RKO (cell line): ENCODE results near the gene VPS25.
"Not testable (repeated sequence)": the region's sequence is repeated elsewhere in the genome, so short reads cannot be mapped to it uniquely, and the experiment has no call there.

Experiments used
- DNase-seq: peaks from one replicate; pipeline ENCODE4 v3.0.0-alpha.2; 2016; ENCODE audit warnings: low spot score

The VPS25 gene

DNA sequence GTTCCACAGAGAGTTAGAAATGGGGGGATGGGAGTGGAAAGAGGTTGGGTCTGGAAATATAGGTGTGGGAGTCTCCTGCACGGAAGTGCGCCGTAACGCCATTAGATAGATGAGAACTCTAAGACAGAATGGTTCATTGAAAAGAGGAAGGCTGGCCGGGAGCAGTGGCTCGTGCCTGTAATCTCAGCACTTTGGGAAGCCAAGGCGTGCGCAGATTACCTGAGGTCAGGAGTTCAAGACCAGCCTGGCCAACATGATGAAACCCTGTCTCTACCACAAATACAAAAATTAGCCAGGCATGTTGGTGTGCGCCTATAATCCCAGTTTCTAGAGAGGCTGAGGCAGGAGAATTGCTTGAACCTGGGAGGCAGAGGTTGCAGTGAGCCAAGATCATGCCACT is 5.2 kb upstream of the VPS25 start:
- not testable (repeated sequence) for DNase-seq

DNA sequence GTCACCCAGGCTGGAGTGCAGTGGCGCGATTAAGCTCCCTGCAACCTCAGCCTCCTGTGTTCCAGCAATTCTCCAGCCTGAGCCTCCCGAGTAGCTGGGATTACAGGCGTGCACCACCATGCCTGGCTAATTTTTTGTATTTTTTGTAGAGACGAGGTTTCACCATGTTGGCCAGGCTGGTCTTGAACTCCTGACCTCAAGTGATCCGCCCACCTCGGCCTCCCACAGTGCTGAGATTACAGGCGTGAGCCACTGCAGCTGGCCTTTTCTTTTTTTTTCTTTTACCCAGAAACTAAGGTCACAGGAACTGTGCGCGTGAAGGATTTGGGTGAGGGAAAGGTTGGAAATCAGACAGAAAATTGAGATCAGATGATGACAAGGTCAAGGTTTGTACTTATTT is 3.3 kb upstream of the VPS25 start:
- DNase-seq, result not testable (repeated sequence)

DNA sequence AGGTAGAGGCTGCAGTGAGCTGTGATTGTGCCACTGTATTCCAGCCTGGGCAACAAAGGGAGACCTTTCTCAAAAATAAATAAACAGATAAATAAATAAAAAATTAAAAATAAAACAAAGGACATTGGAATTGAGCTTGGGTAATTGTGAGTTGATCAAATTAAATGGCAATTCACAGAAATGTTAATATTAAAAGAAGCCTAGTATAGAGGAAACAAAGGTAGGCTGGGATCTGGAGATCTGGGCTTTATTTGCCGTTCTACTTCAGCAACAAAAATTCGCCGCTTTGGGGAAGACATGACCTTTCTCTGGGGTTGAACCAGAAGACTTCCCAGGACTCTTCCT is 332 bp upstream of the VPS25 start:
- DNase-seq, result no peak

DNA sequence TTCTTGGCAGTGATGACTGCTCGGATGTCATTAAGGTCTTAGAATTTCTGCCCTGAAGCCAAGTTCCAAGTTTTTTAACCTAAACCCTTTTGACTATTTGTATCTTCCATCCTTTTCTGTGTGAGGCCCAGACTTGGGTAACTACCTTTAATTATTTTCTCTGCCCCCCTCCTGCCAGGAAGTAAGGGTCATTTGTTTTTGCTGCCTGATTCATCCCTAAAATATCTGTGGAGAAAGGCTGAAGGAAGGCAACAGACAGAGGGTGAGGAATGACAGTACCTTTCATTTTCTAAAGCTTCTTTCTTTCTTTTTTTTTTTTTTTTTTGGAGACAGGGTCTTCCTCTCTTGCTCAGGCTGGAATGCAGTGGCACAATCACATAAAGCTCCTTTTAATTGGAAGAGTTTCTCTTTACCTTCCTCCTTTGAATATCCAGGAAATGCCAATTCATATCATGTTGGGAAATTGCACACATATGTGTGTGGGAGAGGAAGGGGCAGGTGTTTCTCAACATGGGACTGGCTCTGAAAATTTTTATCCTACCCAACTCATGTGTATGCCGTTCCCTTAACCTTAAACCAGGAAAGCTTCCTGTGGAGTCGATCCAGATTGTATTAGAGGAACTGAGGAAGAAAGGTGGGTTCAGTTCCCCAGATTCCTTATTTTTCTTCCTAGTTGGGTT is 957 bp downstream of the VPS25 start:
- DNase-seq, result peak; percentile 85

DNA sequence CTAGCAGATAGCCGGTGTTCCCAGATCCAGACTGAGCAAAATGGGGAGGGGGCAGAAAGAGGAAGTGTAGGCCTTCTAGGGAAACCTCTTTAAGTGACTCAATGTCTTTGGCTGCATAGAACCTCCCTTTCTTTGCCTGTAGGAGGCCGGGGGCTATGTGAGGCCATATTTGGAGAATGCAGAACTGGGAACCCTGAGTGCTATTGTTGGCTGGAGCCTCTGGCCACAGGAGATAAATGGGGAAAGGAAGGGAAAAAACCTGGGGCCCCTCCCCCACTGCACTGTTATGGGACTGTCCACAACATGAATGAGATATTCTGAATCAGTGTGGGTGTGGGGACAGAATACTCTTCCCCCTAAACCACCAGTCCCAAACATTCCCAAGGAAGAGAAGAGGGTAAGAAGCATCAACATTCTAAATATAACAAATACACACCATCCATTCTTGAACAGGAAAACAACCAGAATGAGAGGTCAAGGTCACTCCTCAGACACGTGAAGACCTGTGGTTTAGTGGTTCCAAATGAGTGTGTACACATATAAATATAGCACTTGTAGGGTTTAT is 2.4 kb downstream of the VPS25 start:
- no peak for DNase-seq

DNA sequence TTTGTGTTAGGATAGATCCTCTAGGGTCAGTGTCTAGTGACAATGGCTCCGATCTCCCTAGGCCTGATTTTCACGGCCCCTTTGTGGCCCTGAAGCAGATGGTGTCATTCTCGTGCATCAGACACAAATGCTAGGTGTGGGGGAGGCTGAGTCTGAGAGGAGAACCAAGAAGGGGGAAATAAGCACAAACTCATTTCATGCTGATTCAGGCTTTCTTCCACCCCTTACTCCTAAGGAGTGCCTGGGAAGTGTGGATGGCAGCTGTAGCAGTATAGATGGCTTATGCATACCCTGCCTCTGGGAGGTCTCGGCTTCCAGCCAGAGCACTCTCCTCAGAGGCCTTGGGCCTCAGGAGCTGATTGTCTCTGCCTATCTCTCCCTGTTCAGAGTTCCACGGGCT is 5.3 kb downstream of the VPS25 start:
- no peak for DNase-seq

DNA sequence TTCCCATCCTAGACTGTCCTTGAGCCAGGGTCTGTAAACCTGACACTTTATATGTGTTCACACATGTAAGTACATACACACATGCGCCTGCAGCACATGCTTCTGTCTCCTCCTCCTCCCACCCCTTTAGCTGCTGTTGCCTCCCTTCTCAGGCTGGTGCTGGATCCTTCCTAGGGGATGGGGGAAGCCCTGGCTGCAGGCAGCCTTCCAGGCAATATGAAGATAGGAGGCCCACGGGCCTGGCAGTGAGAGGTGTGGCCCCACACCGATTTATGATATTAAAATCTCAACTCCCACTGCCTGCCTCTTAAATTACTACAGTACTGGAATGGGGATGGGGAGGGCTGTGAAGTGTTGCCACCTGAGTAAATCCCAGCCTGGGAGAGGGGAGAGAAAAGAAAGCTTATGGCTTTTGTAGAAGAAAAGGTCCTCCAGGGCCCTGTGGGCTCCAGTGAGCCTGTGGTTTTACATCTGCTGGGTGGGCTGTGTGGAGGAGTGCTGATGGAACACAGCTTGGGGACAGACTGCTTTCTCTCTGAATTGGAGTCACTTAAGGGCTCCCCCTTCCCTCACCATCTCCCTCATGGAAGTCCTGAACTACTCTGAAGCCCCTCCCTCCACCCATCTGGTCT is 6.2 kb downstream of the VPS25 start:
- DNase-seq, result no peak

DNA sequence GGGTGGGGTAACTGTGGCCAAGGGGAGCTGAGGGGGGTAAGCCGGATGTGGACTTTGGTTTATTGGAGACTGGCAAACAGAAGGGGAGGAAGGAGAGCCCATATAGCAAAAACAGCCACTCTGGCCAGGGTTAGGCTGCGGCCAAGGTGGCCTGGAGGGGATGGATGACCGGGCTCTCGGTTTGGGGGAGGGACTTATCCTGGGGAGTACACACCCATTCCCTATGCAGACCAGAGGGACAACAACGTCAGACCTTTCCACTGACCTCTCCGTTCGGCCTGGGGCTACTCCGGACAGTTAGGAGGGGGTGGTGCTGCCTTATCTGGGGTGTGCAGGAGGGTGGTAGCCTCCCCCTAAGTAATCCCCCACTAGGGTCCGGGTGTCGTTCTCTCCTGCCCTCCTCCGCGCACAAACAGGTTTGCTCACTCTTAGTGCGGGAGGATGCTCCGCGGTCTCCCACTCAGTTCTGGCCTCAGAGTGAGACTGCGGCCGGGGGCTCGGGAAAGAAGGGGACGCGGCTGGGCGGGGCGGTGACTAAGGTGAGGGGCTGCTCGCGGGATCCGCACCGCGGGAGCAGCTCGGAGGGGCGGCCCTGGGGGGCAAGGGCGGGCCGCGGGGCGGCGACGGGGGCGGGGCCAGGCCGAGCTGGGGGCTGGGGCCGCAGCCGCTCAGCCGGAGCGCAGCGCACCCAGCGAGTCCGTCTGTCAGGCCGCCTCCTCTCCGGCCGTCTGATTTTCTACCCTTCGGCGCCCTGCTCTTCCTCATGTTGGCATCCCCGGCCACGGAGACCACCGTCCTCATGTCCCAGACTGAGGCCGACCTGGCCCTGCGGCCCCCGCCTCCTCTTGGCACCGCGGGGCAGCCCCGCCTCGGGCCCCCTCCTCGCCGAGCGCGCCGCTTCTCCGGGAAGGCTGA is 6.9 kb downstream of the VPS25 start, which contains the start of gene WNK4:
TSS of gene WNK4 (plus strand) at position 675 of the 915 bp plus-strand sequence. CDS start at position 764, 89 bp downstream.
- DNase-seq, result no peak

DNA sequence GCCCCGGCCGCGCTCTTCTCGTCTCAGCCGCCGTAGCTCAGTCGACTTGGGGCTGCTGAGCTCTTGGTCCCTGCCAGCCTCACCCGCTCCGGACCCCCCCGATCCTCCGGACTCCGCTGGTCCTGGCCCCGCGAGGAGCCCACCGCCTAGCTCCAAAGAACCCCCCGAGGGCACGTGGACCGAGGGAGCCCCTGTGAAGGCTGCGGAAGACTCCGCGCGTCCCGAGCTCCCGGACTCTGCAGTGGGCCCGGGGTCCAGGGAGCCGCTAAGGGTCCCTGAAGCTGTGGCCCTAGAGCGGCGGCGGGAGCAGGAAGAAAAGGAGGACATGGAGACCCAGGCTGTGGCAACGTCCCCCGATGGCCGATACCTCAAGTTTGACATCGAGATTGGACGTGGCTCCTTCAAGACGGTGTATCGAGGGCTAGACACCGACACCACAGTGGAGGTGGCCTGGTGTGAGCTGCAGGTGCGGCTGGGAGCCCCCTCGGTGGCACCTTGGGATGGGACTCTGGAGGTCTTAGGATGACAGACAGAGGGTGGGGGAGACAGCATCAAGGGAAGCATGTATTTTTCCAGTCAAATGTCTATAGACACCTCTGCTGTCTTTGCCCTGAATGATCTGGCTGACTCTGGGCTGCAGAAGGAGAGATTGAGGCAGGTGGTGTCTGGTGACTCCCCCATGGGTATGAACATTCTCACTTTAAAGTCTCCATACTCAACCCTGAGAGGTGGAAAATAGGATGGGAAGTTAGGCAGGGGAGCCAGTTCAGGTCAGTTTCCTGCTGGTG is 7.8 kb downstream of the VPS25 start:
- DNase-seq, result no peak

DNA sequence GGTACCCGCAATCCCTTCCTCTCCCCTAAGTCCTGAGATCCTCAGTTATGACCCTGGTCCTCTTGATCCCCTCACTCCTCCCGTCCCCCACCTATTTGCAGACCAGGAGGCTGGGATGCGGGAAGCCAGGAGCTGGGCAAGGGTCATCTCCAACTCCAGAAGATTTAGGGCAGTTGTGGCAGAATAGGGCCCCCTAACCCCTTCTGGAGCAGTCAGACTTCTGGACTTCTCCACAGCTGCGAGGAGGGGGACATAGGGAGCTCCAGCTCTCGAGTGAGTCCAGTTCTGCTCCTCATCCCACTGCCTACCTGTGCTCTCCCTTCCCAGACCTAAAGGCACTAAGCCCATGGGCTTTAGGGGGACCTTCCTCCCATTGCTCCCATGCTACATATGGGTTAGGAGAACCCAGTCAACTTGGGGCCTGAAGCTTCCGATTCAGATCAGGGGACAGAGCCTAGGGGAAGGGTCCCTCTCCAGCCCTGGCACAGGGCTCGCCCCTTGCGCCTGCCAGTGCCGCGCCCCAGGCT is 8.5 kb downstream of the VPS25 start:
- no peak for DNase-seq

DNA sequence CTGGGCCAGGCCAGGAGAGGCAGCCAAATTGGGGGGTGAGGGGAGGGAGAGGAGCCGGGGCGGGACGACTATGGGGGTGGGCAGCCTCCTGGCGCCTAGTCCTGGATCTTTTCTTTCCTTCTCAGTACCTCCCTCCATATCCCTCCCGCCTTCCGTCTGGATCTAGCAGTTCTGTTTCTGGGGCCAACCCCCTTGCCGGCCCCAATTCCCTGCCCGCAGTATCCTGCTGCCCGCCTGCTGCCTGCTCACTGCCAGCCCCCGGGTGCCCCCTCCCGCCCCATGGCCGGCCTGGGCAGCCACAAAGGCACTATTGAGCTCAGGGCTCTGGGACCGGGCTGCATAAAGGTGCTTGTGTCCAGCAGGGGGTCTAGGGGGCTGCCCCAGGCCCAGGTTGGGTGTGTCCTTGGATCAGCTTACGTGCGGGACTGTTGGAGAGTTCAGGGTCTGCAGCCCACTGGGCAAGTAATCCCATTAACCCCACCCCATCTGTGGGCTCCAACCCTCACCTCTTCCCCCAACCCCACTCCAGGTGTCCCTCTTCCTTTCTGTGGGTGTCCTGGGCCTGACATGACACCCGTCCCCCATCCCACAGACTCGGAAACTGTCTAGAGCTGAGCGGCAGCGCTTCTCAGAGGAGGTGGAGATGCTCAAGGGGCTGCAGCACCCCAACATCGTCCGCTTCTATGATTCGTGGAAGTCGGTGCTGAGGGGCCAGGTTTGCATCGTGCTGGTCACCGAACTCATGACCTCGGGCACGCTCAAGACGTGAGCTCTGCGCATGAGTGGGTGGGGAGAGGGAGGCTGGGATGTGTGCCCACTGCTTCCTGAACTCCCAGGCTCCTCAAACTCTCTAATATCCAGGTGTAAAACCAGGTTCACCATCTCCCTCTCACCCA is 9.2 kb downstream of the VPS25 start:
- DNase-seq, result no peak

DNA sequence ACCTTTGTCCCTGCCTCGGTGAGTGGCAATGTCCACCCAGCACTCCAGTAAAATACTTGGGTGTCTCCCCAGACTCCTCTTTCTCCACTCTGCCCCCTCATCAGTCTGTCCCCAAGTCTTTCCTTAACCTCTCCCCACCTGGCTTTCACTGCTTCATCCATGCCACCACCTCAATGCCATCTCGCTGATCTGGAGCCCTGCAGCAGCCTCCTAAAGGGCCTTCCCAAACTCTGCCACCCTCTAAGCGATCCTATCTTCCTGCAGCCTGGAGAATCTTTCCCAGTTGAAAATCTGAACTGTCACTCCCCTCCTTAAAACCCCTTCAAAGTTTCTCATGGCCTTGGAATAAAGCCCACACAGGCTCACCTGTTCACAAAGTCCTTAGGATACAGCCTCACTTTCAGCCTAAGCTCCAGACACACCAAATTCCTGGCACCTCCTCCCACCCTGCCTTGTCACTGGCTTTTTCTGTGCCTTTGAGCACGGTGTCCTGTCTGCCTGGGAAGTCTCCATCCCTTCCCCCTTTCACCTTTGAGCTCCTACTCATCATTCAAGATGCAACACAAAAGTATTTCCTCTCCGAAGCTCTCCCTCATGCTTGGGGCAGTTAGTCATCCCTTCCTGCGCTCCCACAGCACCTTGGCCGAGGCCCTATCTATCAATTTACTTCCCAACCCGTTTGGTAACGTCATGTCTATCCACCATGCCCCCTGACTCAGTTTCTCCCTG is 10.0 kb downstream of the VPS25 start:
- DNase-seq, result no peak

DNA sequence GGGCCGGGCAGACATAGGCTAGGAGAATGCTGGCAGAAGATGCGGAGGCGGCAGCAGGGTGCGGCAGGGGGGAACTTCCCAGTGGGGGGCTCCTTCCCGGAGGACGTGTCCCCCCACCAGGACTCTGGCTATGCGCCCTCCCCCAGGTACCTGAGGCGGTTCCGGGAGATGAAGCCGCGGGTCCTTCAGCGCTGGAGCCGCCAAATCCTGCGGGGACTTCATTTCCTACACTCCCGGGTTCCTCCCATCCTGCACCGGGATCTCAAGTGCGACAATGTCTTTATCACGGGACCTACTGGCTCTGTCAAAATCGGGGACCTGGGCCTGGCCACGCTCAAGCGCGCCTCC is 10.5 kb downstream of the VPS25 start:
- DNase-seq, result no peak

DNA sequence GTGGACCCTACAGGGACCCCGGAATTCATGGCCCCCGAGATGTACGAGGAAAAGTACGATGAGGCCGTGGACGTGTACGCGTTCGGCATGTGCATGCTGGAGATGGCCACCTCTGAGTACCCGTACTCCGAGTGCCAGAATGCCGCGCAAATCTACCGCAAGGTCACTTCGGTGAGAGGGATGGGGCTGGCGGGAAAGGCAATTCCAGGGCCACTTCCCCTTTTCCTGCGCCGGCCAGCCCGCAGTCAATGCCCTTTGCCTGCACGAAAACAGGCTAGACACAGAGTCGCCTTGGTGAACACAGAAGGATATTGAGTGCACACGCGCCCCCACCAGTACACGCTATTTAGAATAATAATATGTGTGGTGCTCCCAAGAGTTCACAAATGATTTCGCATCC is 11.2 kb downstream of the VPS25 start:
- DNase-seq, result no peak

DNA sequence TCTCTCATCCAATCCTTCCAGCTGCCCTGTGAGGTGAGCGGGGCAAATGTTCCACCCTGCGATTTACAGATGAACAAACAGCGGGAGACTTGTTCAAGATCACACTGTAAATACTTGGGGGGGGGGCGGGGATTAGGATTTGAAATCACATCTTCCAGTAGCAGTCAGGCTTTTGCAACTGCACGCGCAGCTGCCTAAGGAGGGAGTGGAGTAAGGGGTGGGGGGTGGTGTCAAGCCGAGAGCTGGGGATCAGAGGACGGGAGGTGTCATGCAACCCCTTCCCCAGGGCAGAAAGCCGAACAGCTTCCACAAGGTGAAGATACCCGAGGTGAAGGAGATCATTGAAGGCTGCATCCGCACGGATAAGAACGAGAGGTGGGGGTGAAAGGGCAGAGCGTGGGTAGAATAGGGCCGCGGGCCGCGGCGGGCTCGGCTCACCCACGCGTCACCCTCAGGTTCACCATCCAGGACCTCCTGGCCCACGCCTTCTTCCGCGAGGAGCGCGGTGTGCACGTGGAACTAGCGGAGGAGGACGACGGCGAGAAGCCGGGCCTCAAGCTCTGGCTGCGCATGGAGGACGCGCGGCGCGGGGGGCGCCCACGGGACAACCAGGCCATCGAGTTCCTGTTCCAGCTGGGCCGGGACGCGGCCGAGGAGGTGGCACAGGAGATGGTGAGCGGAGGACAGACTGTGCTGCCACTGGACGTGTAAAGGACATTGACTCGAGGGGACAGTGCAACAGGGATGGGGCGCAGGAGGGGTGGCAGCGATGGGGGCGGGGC is 11.8 kb downstream of the VPS25 start:
- DNase-seq, result no peak

DNA sequence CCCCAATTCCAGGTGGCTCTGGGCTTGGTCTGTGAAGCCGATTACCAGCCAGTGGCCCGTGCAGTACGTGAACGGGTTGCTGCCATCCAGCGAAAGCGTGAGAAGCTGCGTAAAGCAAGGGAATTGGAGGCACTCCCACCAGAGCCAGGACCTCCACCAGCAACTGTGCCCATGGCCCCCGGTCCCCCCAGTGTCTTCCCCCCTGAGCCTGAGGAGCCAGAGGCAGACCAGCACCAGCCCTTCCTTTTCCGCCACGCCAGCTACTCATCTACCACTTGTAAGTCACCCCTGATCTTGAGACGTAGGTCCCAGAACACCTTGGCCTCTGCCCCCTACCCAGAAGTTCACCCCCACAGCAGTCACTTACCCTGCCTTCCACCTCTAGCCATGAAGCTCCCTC is 14.0 kb downstream of the VPS25 start:
- DNase-seq, result no peak

DNA sequence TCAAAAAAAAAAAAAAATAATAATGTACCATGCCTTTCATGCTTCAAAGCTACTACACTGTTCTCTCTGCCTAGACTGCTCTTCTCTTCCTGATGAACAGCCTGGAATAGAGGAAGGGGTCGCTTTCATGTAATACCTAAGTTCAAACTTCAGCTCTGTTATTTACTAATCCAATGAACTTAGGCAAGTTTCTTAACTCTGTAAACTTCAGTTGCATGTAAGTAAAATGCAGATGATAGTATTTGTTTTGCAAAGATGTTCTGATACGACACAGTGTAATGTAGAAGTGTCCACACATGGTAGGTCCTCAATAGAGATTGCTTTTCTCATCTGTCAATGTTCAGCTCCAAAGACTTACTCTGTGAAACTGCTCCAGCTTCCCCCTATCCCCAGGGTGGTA is 18.7 kb downstream of the VPS25 start:
- DNase-seq, result no peak

DNA sequence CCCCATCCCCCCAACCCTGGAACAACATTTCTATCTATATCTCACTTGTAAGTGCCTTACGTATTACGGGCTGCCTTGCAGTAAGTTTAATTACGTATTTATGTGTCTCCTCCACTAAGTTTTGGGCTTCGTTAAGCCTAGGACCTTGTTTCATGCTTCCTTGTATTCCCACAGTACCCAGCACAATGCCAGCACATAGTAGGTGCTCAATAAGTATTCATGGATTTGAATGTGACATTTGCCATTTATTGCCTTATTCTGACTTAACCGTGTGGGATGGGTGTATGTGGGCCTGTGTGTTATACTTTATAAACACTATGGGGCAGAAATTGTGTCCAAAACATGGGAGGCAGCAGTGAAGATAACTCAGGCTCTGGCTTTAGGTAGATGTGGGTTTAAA is 19.3 kb downstream of the VPS25 start:
- DNase-seq, result no peak

DNA sequence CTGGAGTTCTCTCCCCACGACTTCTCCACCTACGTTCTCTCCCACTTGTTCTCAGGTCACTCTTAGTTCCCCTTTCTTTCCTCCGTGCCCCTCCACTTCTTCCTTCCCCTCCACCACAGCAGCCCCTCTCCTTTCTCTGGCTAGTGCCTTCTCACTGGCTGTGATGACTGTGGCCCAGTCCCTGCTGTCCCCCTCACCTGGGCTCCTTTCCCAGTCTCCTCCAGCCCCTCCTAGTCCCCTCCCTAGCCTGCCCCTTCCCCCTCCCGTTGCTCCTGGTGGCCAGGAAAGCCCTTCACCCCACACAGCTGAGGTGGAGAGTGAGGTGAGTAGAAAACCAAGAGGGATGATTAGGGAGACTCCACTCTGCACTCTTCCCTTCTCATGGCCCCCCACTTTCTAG is 21.8 kb downstream of the VPS25 start:
- no peak for DNase-seq
